Parathyroid adenoma (tissue), 2 donors: ENCODE measurements around the gene FAM50B.

Experiments used
- H2AFZ ChIP-seq: fragments of 300-600 bp; sonication (generic); one replicate; pipeline ENCODE4 v1.7.0; 2017; ENCODE audit warnings: antibody characterized with exemption, mild to moderate bottlenecking
- H3K27ac ChIP-seq: fragments of 300-600 bp; sonication (generic); one replicate; pipeline ENCODE4 v1.7.0; 2017
- H3K27me3 ChIP-seq: fragments of 300-600 bp; sonication (generic); one replicate; pipeline ENCODE4 v1.7.0; 2017; ENCODE audit warnings: low read length; ENCODE audit not compliant: control insufficient read depth, insufficient read depth
- H3K36me3 ChIP-seq: fragments of 300-600 bp; sonication (generic); one replicate; pipeline ENCODE4 v1.7.0; 2017; ENCODE audit warnings: low read length; ENCODE audit not compliant: control insufficient read depth, insufficient read depth
- H3K4me1 ChIP-seq: fragments of 300-600 bp; sonication (generic); one replicate; pipeline ENCODE4 v1.7.0; 2017; ENCODE audit warnings: control low read depth
- H3K4me2 ChIP-seq: fragments of 300-600 bp; sonication (generic); one replicate; pipeline ENCODE4 v1.7.0; 2017; ENCODE audit warnings: low read length
- H3K4me3 ChIP-seq: fragments of 300-600 bp; sonication (generic); one replicate; pipeline ENCODE4 v1.7.0; 2017; ENCODE audit warnings: low read depth, low read length
- H3K79me2 ChIP-seq: fragments of 300-600 bp; sonication (generic); one replicate; pipeline ENCODE4 v1.7.0; 2017; ENCODE audit warnings: control low read depth
- H3K9ac ChIP-seq: fragments of 300-600 bp; sonication (generic); one replicate; pipeline ENCODE4 v1.7.0; 2017; ENCODE audit warnings: mild to moderate bottlenecking
- H3K9me3 ChIP-seq: fragments of 300-600 bp; sonication (generic); one replicate; pipeline ENCODE4 v1.7.0; 2017; ENCODE audit warnings: low read length; ENCODE audit not compliant: control insufficient read depth
- TF ChIP-seq, protein P1 (sequence below): fragments of 300-600 bp; sonication (generic); IDR thresholded peaks from one replicate; pipeline ENCODE4 v1.7.0; 2017; ENCODE audit warnings: antibody characterized with exemption, mild to moderate bottlenecking
- donor health status: primary hyperparathyroidism.

Gene FAM50B

DNA sequence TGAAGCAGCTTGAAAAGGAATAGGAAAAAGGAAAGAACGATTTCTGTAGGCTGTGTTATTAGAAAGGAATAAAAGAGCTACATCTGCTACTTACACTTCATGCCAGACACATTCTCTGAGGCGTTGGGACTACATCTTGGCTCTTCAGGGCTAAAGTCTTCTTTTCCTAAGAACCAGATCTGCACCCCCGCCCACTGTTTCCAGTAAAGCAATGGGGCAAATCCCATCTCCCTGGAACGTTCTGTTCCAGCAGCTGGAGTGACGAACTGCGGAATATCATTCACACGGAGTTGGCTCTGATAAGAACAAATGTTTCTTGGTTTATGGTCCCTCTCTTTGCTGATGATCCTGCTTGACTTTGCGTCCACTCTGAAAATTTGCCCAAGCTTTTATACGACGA is 26.9 kb downstream of the FAM50B start:
- Histone ChIP-seq H3K4me3 (no peak overlapping the region), H3K9me3 (no peaks in the 10 kb centered on the region), H3K36me3 (no peaks in the 10 kb centered on the region), H3K27ac (no peak overlapping the region), H3K9ac (no peak overlapping the region), H3K27me3 (no peaks in the 10 kb centered on the region), H3K4me2 (no peak overlapping the region), H3K4me1 (no peaks in the 10 kb centered on the region), H2AFZ (no peak overlapping the region), H3K79me2 (no peaks in the 10 kb centered on the region)
- TF ChIP-seq, protein P1, sequence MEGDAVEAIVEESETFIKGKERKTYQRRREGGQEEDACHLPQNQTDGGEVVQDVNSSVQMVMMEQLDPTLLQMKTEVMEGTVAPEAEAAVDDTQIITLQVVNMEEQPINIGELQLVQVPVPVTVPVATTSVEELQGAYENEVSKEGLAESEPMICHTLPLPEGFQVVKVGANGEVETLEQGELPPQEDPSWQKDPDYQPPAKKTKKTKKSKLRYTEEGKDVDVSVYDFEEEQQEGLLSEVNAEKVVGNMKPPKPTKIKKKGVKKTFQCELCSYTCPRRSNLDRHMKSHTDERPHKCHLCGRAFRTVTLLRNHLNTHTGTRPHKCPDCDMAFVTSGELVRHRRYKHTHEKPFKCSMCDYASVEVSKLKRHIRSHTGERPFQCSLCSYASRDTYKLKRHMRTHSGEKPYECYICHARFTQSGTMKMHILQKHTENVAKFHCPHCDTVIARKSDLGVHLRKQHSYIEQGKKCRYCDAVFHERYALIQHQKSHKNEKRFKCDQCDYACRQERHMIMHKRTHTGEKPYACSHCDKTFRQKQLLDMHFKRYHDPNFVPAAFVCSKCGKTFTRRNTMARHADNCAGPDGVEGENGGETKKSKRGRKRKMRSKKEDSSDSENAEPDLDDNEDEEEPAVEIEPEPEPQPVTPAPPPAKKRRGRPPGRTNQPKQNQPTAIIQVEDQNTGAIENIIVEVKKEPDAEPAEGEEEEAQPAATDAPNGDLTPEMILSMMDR = no peak

GRCh38 chr6:3876866-3877265 is 27.7 kb downstream of the FAM50B start:
- Histone ChIP-seq H3K4me3 (no peak overlapping the region), H3K9ac (no peak overlapping the region), H3K36me3 (no peaks in the 10 kb centered on the region), H3K9me3 (no peaks in the 10 kb centered on the region), H3K27ac (no peak overlapping the region), H3K4me1 (no peaks in the 10 kb centered on the region), H2AFZ (no peak overlapping the region), H3K4me2 (no peak overlapping the region), H3K79me2 (no peaks in the 10 kb centered on the region), H3K27me3 (no peaks in the 10 kb centered on the region)
- TF ChIP-seq, protein P1 = no peak

GRCh38 chr6:3878048-3878666 is 29.0 kb downstream of the FAM50B start:
- H3K27me3 ChIP-seq = no peaks in the 10 kb centered on the region
- H3K4me1 ChIP-seq = no peaks in the 10 kb centered on the region
- no peak overlapping the region for H3K9ac ChIP-seq
- H3K4me3 ChIP-seq = no peak overlapping the region
- no peaks in the 10 kb centered on the region for H3K9me3 ChIP-seq
- TF ChIP-seq, protein P1 = no peak
- H3K27ac ChIP-seq = no peak overlapping the region
- no peaks in the 10 kb centered on the region for H3K79me2 ChIP-seq
- no peaks in the 10 kb centered on the region for H3K36me3 ChIP-seq
- H2AFZ ChIP-seq = no peak overlapping the region
- H3K4me2 ChIP-seq = no peak overlapping the region

GRCh38 chr6:3879194-3879952 is 30.2 kb downstream of the FAM50B start:
- Histone ChIP-seq H3K36me3 (no peaks in the 10 kb centered on the region), H3K27ac (no peak overlapping the region), H3K9me3 (no peaks in the 10 kb centered on the region), H3K4me1 (no peaks in the 10 kb centered on the region), H3K9ac (no peak overlapping the region), H2AFZ (no peak overlapping the region), H3K79me2 (no peaks in the 10 kb centered on the region), H3K27me3 (no peaks in the 10 kb centered on the region), H3K4me2 (no peak overlapping the region), H3K4me3 (no peak overlapping the region)
- TF ChIP-seq, protein P1 = no peak
